ENCODE measurements around the gene RNASE13.

The RNASE13 gene

GRCh38 chr14:21063479-21063878 lies 28.9 kb upstream of the RNASE13 start:
- TF ChIP-seq CTCF (IDR thresholded peaks at IDR 0.05; ENCODE audit: low read depth, low read length, missing control alignments): no peak
- no peak for DNase-seq (ENCODE audit: low read depth)
- H3K4me3 ChIP-seq (ENCODE audit: low read depth, low read length): no peak overlapping the region

- DNase-seq (ENCODE audit: low read depth): no peak
- no peak overlapping the region for H3K4me3 ChIP-seq (ENCODE audit: low read depth, low read length)
- TF ChIP-seq CTCF (IDR thresholded peaks at IDR 0.05; ENCODE audit: low read depth, low read length, missing control alignments): no peak
These were observed 26.7 kb upstream of the RNASE13 start for GRCh38 chr14:21061347-21061668.

- no peak for DNase-seq (ENCODE audit: low read depth)
- no peak for TF ChIP-seq CTCF (IDR thresholded peaks at IDR 0.05; ENCODE audit: low read depth, low read length, missing control alignments)
- H3K4me3 ChIP-seq (ENCODE audit: low read depth, low read length): no peak overlapping the region
These were observed 26.2 kb upstream of the RNASE13 start for GRCh38 chr14:21060614-21061346.

- no peak for TF ChIP-seq CTCF (IDR thresholded peaks at IDR 0.05; ENCODE audit: low read depth, low read length, missing control alignments)
- H3K4me3 ChIP-seq (ENCODE audit: low read depth, low read length): no peak overlapping the region
- no peak for DNase-seq (ENCODE audit: low read depth)
These were observed 25.4 kb upstream of the RNASE13 start for GRCh38 chr14:21059842-21060613.

GRCh38 chr14:21058903-21059302 lies 24.3 kb upstream of the RNASE13 start:
- TF ChIP-seq CTCF (IDR thresholded peaks at IDR 0.05; ENCODE audit: low read depth, low read length, missing control alignments): no peak
- DNase-seq (ENCODE audit: low read depth): no peak
- H3K4me3 ChIP-seq (ENCODE audit: low read depth, low read length): no peak overlapping the region

- no peak within 1 kb of the TSS for H3K4me3 ChIP-seq (ENCODE audit: low read depth, low read length)
- TF ChIP-seq CTCF (IDR thresholded peaks at IDR 0.05; ENCODE audit: low read depth, low read length, missing control alignments): no peak
- no peak for DNase-seq (ENCODE audit: low read depth)
These were observed 23.4 kb upstream of the RNASE13 start, which contains the start of gene RNASE8 for GRCh38 chr14:21057803-21058675. Gene RNASE8 (plus strand): TSS chr14:21057822. CDS start chr14:21057893, 71 bp downstream.
